GM18867 (cell line): ENCODE results near the gene ANKS1B.
A peak's percentile ranks its signal among the peaks of the same experiment; 100 is the strongest.

ENCODE experiments used
- ATAC-seq: cut with Tn5 transposase; IDR thresholded peaks from one replicate; pipeline ENCODE4 v1.9.1; 2021; ENCODE audit warnings: mild to moderate bottlenecking, moderate library complexity; ENCODE audit not compliant: unreplicated experiment

Gene ANKS1B

DNA sequence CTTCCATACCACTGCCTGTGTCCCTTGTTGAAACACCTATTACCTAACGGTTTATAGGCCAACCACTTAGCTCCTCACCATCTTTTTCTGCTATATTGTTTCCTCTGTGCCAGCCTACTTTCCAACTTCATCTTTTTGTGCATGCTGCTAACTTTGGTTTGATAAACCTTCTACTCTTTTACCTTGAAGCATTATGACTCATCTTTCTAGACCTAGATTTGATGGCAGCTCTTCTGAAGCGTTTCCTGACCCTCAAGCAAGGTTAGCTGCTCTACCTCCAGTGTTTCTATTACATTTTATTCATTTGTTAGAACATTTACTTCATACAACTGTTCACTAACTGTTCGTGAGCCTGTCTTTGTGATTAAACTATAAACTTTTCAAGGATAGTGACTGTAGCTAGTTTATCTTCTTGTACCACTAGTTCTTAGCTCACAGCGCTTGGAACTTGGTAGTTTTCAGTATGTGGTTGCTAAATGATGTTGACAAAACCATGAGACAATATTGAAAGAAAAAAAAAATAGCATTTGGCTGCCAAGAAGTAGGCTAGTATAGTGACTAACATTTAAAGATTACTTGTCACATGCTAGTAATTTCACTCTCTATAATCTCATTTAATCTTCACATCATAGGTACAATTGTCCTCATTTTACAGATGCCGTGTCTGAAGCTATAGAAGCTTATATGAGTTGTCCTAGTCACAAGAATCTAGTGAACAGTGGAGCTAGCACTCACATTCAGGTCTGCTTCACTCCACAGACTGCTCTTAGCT lies 1260.2 kb downstream of the ANKS1B start:
- ATAC-seq: no peak

DNA sequence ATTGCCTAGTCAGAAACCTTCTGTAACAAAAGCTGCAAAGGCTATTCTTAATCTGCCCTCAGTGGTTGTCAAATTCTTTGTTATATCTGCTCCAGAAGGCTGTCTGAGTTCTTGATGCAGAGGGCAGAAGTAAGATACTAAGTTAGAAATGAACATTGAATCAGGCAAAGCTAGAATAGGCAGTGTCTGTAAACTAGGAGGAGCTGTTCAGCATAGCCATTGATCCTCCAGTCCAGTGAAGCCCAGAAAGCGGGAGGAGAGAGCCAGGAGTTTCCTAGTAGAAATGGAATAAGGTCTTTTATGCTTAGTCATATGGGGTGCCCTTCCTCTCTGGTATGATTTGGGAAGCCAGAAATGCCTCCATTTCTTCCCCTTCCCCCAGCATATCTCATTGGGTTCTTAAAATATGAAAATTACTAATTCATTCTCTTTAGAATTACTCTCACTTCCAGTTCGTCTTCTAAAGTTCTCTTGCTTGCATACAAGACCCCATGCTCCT lies 1263.5 kb downstream of the ANKS1B start:
- no peak for ATAC-seq

DNA sequence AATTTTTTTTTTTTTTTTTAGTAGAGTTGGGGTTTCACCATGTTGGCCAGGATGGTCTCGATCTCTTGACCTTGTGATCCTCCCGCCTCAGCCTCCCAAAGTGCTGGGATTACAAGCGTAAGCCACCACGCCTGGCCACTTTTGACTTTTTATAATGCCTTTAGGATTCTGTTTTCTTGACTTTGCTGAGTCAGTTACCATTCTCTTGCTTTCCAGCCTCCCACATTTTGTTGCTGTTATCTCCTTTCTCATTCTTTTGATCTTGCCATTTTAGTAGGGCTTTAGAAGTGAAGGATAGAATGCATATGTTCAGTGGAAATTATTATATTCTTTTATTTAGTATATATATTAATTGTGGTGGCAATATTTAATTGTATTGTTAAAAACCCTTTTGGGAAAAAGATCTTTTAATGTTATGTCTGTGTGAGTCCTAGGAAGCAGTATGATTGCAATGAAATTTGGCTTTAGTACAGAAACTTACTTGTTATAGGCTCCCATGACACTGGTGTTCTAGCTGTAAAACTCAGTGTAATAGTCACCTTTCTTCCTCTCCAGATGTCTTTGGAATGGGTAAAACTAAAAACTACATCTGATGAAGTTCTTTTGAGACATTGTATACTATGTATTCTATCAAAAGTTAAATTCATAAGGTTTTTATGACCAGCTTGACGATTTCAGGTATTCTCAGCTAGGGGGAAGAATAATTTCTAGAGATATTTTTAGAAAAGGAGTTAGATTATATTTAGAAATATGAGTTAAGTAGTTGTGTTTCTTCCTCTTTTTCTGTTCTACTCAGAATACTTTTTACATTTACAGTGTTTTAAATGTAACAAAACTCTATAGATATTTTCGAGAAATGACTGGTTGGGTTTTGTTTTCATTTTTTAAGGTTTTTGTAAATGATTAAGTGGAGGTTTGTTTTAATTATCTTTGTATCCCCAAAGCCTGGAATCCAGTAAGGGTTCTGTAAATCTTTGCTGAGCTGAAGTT lies 1264.9 kb downstream of the ANKS1B start:
- no peak for ATAC-seq

DNA sequence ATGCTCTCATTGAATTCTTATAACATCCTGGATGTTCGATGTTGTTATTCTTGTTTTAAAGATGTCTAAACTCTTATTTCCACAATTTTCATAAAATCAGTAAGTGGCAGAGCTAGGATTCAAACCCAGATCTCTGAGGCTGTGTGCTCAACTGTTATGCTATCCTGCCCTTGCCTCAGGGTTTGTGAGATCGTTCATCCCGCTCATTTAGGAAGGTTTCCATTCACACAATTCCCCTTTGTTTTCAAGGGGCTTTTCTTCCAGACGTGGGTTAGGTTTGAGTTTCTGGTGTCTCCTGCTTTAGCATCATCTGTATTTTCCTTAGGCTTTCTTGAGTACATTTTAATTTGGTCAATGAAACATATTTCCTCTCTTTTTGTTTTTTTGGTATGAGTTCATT lies 1270.3 kb downstream of the ANKS1B start:
- ATAC-seq: no peak

DNA sequence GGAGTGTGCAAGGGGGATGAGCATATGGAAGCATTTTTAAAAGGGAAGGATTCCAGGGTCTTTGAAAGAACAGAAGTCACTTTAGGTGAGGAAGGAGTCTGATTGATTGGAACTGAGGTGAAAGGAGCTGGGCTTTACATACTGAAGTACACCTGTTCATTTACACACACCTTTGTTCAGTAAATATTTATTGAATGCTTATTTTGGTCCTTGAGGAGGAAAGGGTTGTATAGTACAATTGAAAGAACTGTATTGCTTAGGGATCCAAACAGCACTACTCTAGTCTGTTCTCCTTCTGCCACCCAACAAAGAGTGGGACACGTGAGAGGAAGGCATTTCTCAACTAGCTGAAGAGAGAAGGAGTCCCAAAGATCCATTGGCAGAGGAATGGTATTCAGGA lies 1275.7 kb downstream of the ANKS1B start:
- no peak for ATAC-seq

DNA sequence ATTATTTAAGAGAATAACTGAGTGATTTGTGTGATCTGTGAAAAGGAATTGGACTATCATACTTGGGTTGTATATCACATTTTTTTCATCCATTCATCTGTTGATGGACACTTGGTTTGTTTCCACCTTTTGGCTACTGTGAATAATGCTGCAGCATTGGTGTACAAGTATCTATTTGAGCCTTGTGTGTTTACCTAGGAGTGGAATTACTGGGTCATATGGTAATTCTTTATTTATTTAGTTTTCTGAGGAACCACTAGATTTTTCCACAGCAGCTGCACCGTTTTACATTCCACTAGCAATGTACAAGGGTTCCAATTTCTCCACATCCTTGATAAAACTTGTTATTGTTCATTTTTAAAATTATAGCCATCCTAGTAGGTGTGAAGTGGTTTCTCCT lies 1283.6 kb downstream of the ANKS1B start:
- ATAC-seq: no peak

DNA sequence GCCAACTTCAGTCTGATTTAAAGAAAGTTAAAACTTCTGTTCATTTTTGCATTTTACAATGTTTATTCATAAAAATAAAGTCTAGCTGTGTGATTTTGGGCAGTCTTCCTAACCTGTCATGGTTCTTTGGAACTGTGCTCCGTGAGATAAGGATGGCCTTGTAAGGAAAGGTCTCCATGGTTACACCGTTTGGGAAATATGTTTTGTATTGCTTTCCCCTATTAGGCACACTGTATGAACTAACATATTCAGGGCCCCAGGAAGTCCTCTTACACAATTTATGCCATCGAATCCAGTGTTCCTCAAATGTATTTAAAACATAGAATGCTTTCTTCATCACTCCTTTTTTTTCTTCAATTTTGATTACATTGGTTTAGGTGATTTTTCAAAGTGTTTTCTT lies 1285.2 kb downstream of the ANKS1B start:
- no peak for ATAC-seq

GRCh38 chr12:98698603-98699463 lies 1285.9 kb downstream of the ANKS1B start:
- peak; percentile 98 for ATAC-seq

DNA sequence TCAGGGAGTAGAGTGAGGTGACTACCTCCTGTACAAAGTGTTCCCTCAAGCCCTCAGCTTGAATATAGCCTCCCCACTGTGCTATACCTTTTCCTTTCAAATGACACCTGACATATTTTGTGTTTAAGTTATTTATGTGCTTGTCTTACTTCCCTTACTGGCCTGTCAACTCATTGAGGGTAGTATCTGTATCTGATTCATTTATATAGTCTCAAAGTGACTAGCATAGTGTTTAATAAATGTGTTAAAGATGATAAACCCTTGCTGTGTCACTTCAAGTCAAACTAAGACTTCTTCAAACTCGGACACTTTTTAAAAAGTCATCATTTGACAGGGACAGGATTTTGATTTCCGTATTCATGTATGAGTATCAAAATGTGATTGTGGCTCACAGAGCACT lies 1287.5 kb downstream of the ANKS1B start:
- no peak for ATAC-seq

GRCh38 chr12:98696036-98696646 lies 1288.6 kb downstream of the ANKS1B start:
- ATAC-seq: no peak

DNA sequence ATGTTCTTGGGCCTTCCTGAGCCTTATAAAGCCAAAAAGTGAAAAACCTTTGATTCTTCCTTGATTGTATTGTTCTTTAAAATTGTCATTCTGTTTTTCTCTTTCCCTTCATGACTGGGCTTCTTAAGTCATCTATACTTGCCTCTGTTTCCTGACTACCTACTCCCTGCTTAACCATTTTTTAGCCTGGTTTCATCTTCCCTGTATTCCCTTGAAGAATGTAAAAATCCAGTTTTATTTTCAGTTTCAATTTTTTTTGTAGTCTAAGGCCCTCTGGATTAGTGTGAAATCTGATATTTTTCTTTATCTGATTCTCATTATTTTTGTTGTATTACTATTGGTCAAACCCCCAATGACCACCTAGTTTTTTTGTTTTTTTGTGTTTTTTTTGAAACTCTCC lies 1293.4 kb downstream of the ANKS1B start:
- ATAC-seq: no peak

DNA sequence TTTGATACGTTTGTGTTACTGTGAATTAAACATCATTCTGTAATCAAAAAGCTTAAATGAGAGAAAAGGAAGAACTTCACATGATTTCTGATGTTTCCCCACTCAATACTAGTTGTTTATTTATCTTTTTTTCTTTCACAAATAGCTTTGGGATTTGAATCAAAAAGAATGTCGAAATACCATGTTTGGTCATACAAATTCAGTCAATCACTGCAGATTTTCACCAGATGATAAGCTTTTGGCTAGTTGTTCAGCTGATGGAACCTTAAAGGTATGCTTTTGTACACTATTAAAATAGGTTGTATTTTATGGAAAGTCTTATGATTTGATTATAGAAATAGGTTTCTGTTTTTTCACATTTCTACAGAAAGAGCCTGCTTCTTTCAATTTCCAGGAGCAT lies 1298.1 kb downstream of the ANKS1B start:
- no peak for ATAC-seq
